Measurements from ENCODE around the gene SLC9A7. TPM values are rescaled to one million over a fixed set of nuclear protein-coding genes. Genes with fewer than 3 reads are reported as not detected.

Gene SLC9A7
- total and polyA plus RNA-seq, 2 of the 13 experiments (the other 11 are each of a cell fraction or from before 2014, with no cell fraction given) = 5.8 to 7.2 TPM

DNA sequence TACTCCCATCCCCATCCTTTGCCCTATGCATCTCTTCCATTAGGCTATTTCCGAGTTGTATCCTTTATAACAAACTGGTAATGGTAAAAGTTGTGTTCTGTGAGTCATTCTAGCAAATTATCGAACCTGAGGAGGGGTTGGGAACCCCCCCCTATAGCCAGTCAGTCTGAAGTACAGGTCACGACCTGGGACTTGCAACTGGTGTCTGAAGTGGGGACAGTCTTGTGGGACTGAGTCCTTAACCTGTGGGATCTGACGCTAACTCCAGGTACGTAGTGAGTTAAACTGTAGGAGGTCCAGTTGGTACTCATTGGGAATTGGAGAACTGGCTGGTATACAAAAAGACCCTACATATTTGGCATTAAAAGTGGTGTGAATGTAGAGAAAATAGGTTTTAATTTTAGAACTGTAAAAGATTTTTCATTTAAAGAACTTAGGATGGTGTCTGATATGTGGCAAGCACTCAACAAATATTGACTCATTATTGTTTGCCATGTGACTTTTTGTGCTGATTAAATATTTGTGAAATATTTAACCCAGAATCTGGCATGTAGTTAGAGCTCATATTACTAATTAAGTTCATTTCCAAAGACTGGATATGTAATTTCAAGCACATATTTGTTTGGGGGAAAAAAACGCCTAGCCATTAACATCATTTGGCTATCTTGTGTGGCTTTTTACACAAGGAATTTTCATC lies 134.7 kb downstream of the SLC9A7 start:
- Histone ChIP-seq H3K36me3 (replicated peaks in 1 of 2; ENCODE audit: control insufficient read depth in 1 of 2, insufficient read depth in 2 of 2, low read length in 2 of 2) (no peaks in the 10 kb centered on the region), H3K9ac (ENCODE audit: insufficient read depth, low read depth, low read length) (no peak overlapping the region), H3K4me1 (ENCODE audit: insufficient read depth, low read length) (peaks cover 12% of the 10 kb centered on the region), H3K27ac (ENCODE audit: extremely low read length, insufficient read depth, low read length) (no peak overlapping the region), H3K4me3 (replicated peaks in 1 of 3; ENCODE audit: insufficient read depth in 1 of 3, low read depth in 2 of 3, low read length in 3 of 3) (no peak overlapping the region), H4K20me1 (ENCODE audit: insufficient read depth, low read length) (no peaks in the 10 kb centered on the region), H3K9me3 (ENCODE audit: low read length) (no peaks in the 10 kb centered on the region), H3K27me3 (ENCODE audit: control insufficient read depth in 1 of 2, insufficient read depth in 2 of 2, low read length in 2 of 2) (no peaks in the 10 kb centered on the region), H3K4me2 (ENCODE audit: low read depth, low read length) (no peak overlapping the region), H2AFZ (ENCODE audit: low read length) (no peak overlapping the region), H3K79me2 (ENCODE audit: insufficient read depth, low read length) (no peaks in the 10 kb centered on the region)
- TF ChIP-seq ZNF337 (CRISPR knock-in tag; IDR thresholded peaks at IDR 0.05; ENCODE audit: borderline replicate concordance, low read depth) (no peak), ZNF253 (CRISPR knock-in tag; IDR thresholded peaks at IDR 0.05; ENCODE audit: borderline replicate concordance) (no peak), ZKSCAN8 (CRISPR knock-in tag; IDR thresholded peaks at IDR 0.05; ENCODE audit: borderline replicate concordance) (no peak), NFKB2 (CRISPR knock-in tag; IDR thresholded peaks at IDR 0.05; ENCODE audit: borderline replicate concordance) (no peak), TOPORS (CRISPR knock-in tag; IDR thresholded peaks at IDR 0.05) (no peak), PAF1 (CRISPR knock-in tag; IDR thresholded peaks at IDR 0.05) (no peak), ONECUT2 (CRISPR knock-in tag; IDR thresholded peaks at IDR 0.05) (no peak), RCOR2 (CRISPR knock-in tag; IDR thresholded peaks at IDR 0.05) (no peak), ZNF292 (CRISPR knock-in tag; IDR thresholded peaks at IDR 0.05; ENCODE audit: borderline replicate concordance, low read depth) (no peak), MAFF (IDR thresholded peaks at IDR 0.05; ENCODE audit: low read depth, low read length) (no peak), SOX5 (CRISPR knock-in tag; IDR thresholded peaks at IDR 0.05; ENCODE audit: borderline replicate concordance) (no peak), PPARG (CRISPR knock-in tag; conservative IDR thresholded peaks at IDR 0.05) (no peak)
- TF ChIP-seq, protein P1, sequence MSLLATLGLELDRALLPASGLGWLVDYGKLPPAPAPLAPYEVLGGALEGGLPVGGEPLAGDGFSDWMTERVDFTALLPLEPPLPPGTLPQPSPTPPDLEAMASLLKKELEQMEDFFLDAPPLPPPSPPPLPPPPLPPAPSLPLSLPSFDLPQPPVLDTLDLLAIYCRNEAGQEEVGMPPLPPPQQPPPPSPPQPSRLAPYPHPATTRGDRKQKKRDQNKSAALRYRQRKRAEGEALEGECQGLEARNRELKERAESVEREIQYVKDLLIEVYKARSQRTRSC (CRISPR knock-in tag; IDR thresholded peaks at IDR 0.05; ENCODE audit: low read depth) = no peak
- TF ChIP-seq, protein P2, sequence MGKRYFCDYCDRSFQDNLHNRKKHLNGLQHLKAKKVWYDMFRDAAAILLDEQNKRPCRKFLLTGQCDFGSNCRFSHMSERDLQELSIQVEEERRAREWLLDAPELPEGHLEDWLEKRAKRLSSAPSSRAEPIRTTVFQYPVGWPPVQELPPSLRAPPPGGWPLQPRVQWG (CRISPR knock-in tag; IDR thresholded peaks at IDR 0.05; ENCODE audit: borderline replicate concordance, low read depth) = no peak
- DNase-seq (ENCODE audit: low spot score) (no peak), ATAC-seq (no peak), FAIRE-seq (no peak)
- intact Hi-C loops (cut with micrococcal nuclease; ENCODE audit: unreplicated experiment) = no loop called here
- in situ Hi-C loops (cut with HindIII; ENCODE audit: extremely low pct_ligation_motif_present, low pct_unique_long_range_greater_than_20kb) = no loop called here
- WGBS (ENCODE audit: low lambda C conversion rate) = 61% methylated on average over 6 of the region's 6 CpGs
- POLR2A ChIA-PET = no interaction called here
- CTCF ChIA-PET (ENCODE audit: low intra/inter-chr PET ratio, low total read pairs) = no interaction called here
- BruUV-seq (replicated peaks) = no TSS peak

Data from HepG2 (cell line).